Karpas-422 (cell line): ENCODE results near the gene NKTR. TPM values are rescaled to one million over a fixed set of nuclear protein-coding genes. Genes with fewer than 3 reads are reported as not detected.
A peak's percentile ranks its signal among the peaks of the same experiment; 100 is the strongest.

Experiments used
- DNase-seq: peaks from one replicate; pipeline ENCODE4 v3.0.0-alpha.2; 2015
- H2AFZ ChIP-seq: fragments of 200-600 bp; sonication (generic); 2 replicates; pipeline ENCODE4 v1.6.1; 2014; ENCODE audit warnings: antibody characterized with exemption, low read length, mixed read lengths
- H3K27ac ChIP-seq: fragments of 200-600 bp; sonication (generic); 2 replicates; pipeline ENCODE4 v1.5.1; 2014; ENCODE audit warnings: mild to moderate bottlenecking, low read length, moderate library complexity
- H3K27me3 ChIP-seq: fragments of 200-600 bp; sonication (generic); 2 replicates; pipeline ENCODE4 v1.6.1; 2014; ENCODE audit warnings: low read length, mixed read lengths
- H3K36me3 ChIP-seq: fragments of 200-600 bp; sonication (generic); 2 replicates; pipeline ENCODE4 v1.6.1; 2014; ENCODE audit warnings: low read length, mixed read lengths; ENCODE audit not compliant: insufficient read depth
- H3K4me1 ChIP-seq: fragments of 200-600 bp; sonication (generic); 2 replicates; pipeline ENCODE4 v1.6.1; 2014; ENCODE audit warnings: mild to moderate bottlenecking, low read length, mixed read lengths
- H3K4me2 ChIP-seq: fragments of 200-600 bp; sonication (generic); 2 replicates; pipeline ENCODE4 v1.6.1; 2014; ENCODE audit warnings: low read length, low read depth, mild to moderate bottlenecking; ENCODE audit not compliant: poor library complexity, severe bottlenecking
- H3K4me3 ChIP-seq: fragments of 200-600 bp; sonication (generic); 2 replicates; pipeline ENCODE4 v1.5.1; 2014; ENCODE audit warnings: mild to moderate bottlenecking, antibody characterized with exemption, low read length, mixed read lengths
- H3K79me2 ChIP-seq: fragments of 200-600 bp; sonication (generic); 2 replicates; pipeline ENCODE4 v1.6.1; 2014; ENCODE audit warnings: mild to moderate bottlenecking, low read length, mixed read lengths
- H3K9ac ChIP-seq: fragments of 200-600 bp; sonication (generic); 2 replicates; pipeline ENCODE4 v1.6.0; 2014; ENCODE audit warnings: low read length
- H3K9me2 ChIP-seq: fragments of 200-600 bp; sonication (generic), shearing (Covaris generic); replicated peaks from 2 replicates; pipeline ENCODE4 v1.6.0; 2014; ENCODE audit warnings: mild to moderate bottlenecking, low read length, moderate library complexity; ENCODE audit not compliant: insufficient read depth
- H3K9me3 ChIP-seq: fragments of 300-700, 200-600 bp; sonication (generic); 2 replicates; pipeline ENCODE4 v1.6.1; 2014; ENCODE audit warnings: low read length, mixed read lengths
- H4K20me1 ChIP-seq: fragments of 200-600 bp; sonication (generic); 2 replicates; pipeline ENCODE4 v1.6.1; 2014; ENCODE audit warnings: mild to moderate bottlenecking, antibody characterized with exemption, low read length, low read depth; ENCODE audit not compliant: insufficient read depth
- total RNA-seq: library from RNA; depleted of rRNA; stranded (reverse); fragments of >200 nt; shearing (Covaris generic); gene quantifications from 2 replicates; pipeline ENCODE4 v1.2.3, GENCODE V29; 2014; ENCODE audit warnings: low replicate concordance

The NKTR gene
- total RNA-seq, 1 experiment from 2014 or later = 178 TPM

GRCh38 chr3:42663581-42664437 lies 63.3 kb downstream of the NKTR start:
- no peak overlapping the region for H2AFZ ChIP-seq
- DNase-seq = peak; percentile 55
- no peaks in the 10 kb centered on the region for H3K36me3 ChIP-seq
- no peaks in the 10 kb centered on the region for H3K79me2 ChIP-seq
- H3K4me3 ChIP-seq = no peak overlapping the region
- H3K27ac ChIP-seq = no peak overlapping the region
- H3K27me3 ChIP-seq = no peaks in the 10 kb centered on the region
- no peaks in the 10 kb centered on the region for H4K20me1 ChIP-seq
- H3K4me1 ChIP-seq = peaks cover 12% of the 10 kb centered on the region
- H3K9me2 ChIP-seq = no peaks in the 10 kb centered on the region
- no peaks in the 10 kb centered on the region for H3K9me3 ChIP-seq
- H3K9ac ChIP-seq = no peak overlapping the region; the same call in 1 of the 2 replicates
- H3K4me2 ChIP-seq = peak overlapping the region; percentile 44

DNA sequence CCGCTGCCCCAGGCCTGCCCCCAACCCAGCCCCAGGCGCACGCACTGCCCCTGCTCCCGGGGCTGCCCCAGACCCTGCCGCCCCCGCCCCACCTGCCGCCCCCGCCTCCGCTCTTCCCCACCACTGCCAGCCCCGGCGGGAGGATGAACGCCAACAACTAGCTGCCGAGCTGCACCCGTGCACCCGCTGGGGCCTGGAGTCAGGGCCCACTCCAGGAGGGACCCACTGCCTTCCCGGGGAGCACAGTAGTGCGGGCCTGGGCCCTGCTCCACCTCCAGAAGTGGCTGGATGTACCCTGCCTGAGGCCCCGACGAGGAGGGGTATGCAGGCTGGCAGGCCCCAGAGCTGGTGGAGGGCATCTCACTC lies 63.9 kb downstream of the NKTR start:
- H3K79me2 ChIP-seq = no peaks in the 10 kb centered on the region
- no peak for DNase-seq
- H3K9me3 ChIP-seq = no peaks in the 10 kb centered on the region
- H3K9me2 ChIP-seq = no peaks in the 10 kb centered on the region
- no peak overlapping the region for H3K27ac ChIP-seq
- no peaks in the 10 kb centered on the region for H3K36me3 ChIP-seq
- no peaks in the 10 kb centered on the region for H4K20me1 ChIP-seq
- no peak overlapping the region for H3K4me3 ChIP-seq
- no peak overlapping the region for H3K9ac ChIP-seq
- no peaks in the 10 kb centered on the region for H3K27me3 ChIP-seq
- H3K4me1 ChIP-seq = peaks cover 12% of the 10 kb centered on the region
- no peak overlapping the region for H2AFZ ChIP-seq
- peak overlapping the region; percentile 44 for H3K4me2 ChIP-seq

GRCh38 chr3:42665050-42665878 lies 64.8 kb downstream of the NKTR start:
- H3K4me3 ChIP-seq = no peak overlapping the region
- no peak for DNase-seq
- no peaks in the 10 kb centered on the region for H3K9me2 ChIP-seq
- no peaks in the 10 kb centered on the region for H3K79me2 ChIP-seq
- H2AFZ ChIP-seq = no peak overlapping the region
- H3K4me2 ChIP-seq = no peak overlapping the region
- no peaks in the 10 kb centered on the region for H3K36me3 ChIP-seq
- peaks cover 12% of the 10 kb centered on the region for H3K4me1 ChIP-seq
- no peak overlapping the region for H3K27ac ChIP-seq
- no peaks in the 10 kb centered on the region for H3K27me3 ChIP-seq
- no peak overlapping the region for H3K9ac ChIP-seq
- H4K20me1 ChIP-seq = no peaks in the 10 kb centered on the region
- H3K9me3 ChIP-seq = no peaks in the 10 kb centered on the region

DNA sequence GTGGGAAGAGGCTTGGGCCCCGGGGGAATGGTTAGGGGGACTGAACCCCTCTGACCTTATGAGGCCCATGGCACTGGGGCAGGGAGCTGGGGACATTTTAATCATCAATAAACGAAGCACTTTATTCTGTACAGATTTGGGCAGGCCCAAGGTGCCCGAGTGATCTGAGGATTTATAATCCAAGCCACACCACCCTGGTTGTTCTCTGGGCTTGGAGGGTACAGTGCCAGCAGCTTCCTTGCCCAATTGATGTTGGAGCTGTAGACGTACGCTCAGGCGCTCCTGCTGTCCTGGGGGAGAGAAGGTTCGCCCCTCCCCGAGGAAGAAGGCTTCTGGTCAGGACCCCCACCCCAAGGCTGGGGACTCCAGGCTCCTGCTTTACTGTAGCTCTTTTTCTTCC lies 65.5 kb downstream of the NKTR start:
- H3K9me3 ChIP-seq = no peaks in the 10 kb centered on the region
- no peak overlapping the region for H2AFZ ChIP-seq
- DNase-seq = no peak
- H3K36me3 ChIP-seq = no peaks in the 10 kb centered on the region
- H3K4me3 ChIP-seq = no peak overlapping the region
- no peaks in the 10 kb centered on the region for H3K79me2 ChIP-seq
- no peaks in the 10 kb centered on the region for H3K9me2 ChIP-seq
- H3K27me3 ChIP-seq = no peaks in the 10 kb centered on the region
- no peaks in the 10 kb centered on the region for H4K20me1 ChIP-seq
- no peak overlapping the region for H3K27ac ChIP-seq
- no peak overlapping the region for H3K4me2 ChIP-seq
- H3K9ac ChIP-seq = no peak overlapping the region
- peaks cover 12% of the 10 kb centered on the region for H3K4me1 ChIP-seq

DNA sequence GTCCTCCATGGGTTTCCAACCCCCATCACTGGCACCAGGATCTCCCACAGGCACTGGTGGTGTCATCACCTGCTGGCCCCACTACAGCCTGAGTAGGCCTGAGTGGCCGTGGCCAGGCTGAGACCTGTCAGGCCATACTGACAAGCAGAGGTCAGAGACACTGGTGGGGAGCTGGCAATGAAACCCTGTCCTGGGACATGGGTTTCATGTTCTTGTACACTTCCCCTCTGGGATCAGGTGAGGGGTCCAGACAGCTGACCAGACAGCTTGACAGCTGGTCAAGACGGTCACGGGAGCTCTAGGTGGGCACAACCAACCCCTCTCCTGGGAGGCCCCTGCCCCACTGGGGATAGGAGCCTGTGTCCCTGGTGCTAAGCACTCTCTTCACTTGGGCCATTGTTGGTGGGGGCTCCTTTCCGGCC lies 66.1 kb downstream of the NKTR start:
- Histone ChIP-seq H3K9me2 (no peaks in the 10 kb centered on the region), H2AFZ (no peak overlapping the region), H3K4me1 (peaks cover 12% of the 10 kb centered on the region), H3K36me3 (no peaks in the 10 kb centered on the region), H3K27ac (no peak overlapping the region), H3K4me3 (no peak overlapping the region), H4K20me1 (no peaks in the 10 kb centered on the region), H3K9me3 (no peaks in the 10 kb centered on the region), H3K4me2 (no peak overlapping the region), H3K9ac (no peak overlapping the region), H3K27me3 (no peaks in the 10 kb centered on the region), H3K79me2 (no peaks in the 10 kb centered on the region)
- no peak for DNase-seq

DNA sequence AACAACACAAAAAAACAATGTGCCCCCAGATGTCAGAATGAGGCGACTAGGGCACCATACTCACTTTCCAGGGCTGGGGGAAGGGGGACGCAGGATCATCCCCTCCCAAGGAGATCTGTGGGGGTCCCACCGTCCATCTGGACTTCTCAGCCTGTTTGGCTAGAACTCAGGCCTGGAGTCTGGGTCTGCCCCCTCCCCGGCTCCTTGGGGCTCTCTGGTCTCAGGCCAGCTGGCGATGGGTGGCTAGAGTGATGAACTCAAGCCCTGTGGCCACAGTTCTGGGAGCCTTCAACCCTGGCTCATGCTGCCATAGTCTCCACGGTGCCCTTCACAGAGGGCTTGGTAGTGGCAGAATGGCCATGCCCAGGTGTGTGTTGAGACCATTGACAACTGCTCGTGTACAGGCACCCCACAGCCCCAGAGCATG lies 66.6 kb downstream of the NKTR start:
- no peak overlapping the region for H3K27ac ChIP-seq
- H3K27me3 ChIP-seq = no peaks in the 10 kb centered on the region
- H3K4me1 ChIP-seq = peaks cover 12% of the 10 kb centered on the region

GRCh38 chr3:42667523-42668412 lies 67.3 kb downstream of the NKTR start:
- Histone ChIP-seq H3K4me2 (no peak overlapping the region), H2AFZ (no peak overlapping the region), H3K27ac (no peak overlapping the region), H3K79me2 (no peaks in the 10 kb centered on the region), H3K4me3 (no peak overlapping the region), H3K4me1 (peaks cover 12% of the 10 kb centered on the region), H3K27me3 (no peaks in the 10 kb centered on the region), H4K20me1 (no peaks in the 10 kb centered on the region), H3K9ac (no peak overlapping the region), H3K9me2 (no peaks in the 10 kb centered on the region), H3K36me3 (no peaks in the 10 kb centered on the region), H3K9me3 (no peaks in the 10 kb centered on the region)
- DNase-seq = no peak

More for the DNA sequence above, 66.6 kb downstream of the NKTR start:
- no peak for DNase-seq
- no peak overlapping the region for H3K4me3 ChIP-seq
- H3K9ac ChIP-seq = no peak overlapping the region
- H4K20me1 ChIP-seq = no peaks in the 10 kb centered on the region
- H3K9me3 ChIP-seq = no peaks in the 10 kb centered on the region
- no peaks in the 10 kb centered on the region for H3K36me3 ChIP-seq
- no peaks in the 10 kb centered on the region for H3K79me2 ChIP-seq
- no peak overlapping the region for H3K4me2 ChIP-seq
- no peak overlapping the region for H2AFZ ChIP-seq
- no peaks in the 10 kb centered on the region for H3K9me2 ChIP-seq
